GM21526 (cell line): Measurements from ENCODE around the gene ZFAND5.

Source experiments
- ATAC-seq: cut with Tn5 transposase; IDR thresholded peaks from one replicate; pipeline ENCODE4 v1.9.1; 2021; ENCODE audit warnings: moderate library complexity; ENCODE audit not compliant: unreplicated experiment, low FRiP score

The ZFAND5 gene

DNA sequence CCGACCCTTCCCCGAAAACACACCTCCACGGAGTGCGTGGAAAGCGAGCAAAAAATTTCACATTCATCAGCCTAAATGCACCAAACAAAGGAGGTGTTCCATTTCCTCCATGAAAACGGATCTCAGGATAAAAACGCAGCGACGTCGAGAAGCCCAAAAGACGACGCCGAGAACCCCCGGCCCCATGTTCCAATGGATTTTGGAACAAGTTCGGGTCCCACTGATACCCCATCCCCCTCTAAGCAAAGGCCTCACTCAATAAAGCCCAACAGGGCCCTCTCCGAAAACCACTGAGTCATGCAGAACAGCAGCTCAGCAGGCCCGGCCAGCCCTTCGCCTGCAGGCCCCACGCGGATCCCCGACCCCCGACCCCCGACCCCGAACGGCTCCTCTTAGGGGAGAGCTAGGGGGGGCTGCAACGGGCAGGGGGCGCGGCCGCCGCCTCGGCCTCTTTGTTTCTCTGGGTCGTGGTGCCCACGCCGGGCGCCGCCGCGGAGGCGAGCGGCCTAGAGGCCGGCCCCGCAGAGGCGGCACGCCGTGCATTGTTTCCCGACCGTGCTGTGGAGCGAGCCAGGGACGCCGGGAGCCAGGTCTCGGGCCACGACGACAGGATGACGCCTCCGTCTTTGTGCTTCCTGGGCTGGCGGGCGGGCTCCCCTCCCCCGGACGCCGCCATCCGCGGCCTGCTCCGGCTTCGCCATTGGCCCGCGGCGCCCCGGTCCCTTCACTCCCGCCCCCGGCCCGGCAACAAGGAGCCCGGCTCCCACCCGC, 915 bp downstream of the ZFAND5 start:
- ATAC-seq = peak; percentile 37

GRCh38 chr9:72363236-72363635, 1.8 kb downstream of the ZFAND5 start:
- ATAC-seq = no peak

DNA sequence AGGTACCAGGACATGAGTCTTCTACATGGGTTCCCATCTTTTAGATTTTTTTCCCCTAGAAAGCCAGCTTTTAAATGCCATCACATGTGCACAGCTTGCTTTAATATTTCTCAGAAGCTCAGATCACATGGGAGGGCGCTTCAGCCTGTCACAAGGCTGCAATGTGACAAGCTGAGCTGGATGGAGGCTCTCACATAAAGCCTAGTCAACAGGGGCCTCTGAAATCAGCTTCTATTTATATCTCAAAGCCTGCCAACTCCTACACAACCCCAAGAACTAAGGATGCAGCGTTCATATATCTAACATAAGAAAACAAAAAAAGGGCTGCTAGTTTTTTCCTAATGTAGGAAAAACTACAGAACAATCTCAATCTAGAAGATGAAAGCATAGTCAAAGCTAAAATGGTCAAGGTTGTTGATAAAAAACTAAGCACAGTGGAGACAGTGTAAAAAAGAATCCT, 2.3 kb downstream of the ZFAND5 start:
- ATAC-seq = peak; percentile 38

DNA sequence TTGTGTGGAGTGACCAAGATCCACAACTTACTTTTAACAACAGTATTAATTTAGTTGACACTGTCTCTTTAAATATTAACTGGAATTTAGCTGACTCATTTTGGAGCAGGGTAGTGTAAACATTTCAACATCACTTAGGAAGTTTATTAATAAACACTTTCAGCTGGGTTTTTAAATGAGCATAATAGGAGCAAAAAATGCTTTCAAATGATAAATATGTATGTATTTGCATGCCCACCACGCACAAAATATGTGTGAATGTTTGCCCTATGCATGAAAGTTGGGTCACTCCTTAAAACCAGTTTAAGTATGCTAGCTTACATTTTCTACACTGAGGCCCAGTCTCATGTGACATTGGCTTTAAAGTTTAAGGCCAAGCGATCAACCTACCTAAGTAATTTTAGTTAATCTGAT, 2.9 kb downstream of the ZFAND5 start:
- no peak for ATAC-seq

GRCh38 chr9:72361217-72361616, 3.8 kb downstream of the ZFAND5 start:
- ATAC-seq = no peak

DNA sequence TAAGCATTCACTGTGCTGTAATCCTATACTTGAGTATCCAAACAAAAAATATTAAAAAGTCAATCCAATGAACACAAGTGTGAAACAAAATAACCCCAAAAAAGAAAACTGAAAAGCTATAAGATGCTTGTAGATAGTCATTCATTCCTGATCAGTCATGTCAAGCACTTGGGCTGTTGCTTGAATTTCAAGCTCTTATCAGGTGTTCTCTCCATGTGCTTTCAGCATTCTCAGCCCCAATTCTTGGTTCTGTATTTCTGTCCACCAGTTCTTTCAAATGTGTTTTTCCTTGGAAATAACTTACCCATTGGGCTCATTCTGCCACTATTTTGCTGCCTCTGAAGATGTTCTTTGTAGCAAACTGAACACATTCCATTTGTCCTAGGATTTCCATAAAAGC, 4.7 kb downstream of the ZFAND5 start:
- no peak for ATAC-seq

GRCh38 chr9:72356041-72356582, 8.9 kb downstream of the ZFAND5 start:
- ATAC-seq = no peak

DNA sequence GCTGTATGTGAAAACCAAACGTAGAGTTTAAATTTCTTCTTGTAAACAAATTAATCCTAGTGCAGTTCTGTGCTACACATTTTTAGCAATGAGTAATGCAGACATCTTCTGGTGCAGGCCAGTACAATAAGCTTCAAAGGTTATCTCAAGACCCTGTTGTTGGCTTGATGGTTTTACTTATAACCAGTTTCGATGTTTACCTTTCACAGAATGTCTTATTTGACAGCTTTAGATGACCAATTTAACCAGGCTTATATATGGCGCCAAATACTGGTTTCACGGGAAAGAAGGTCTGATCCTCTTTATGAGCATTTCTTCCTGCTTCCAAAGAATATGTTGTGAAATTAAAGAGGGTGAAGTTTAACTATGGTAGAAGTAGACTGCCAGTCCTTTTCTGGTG, 9.9 kb downstream of the ZFAND5 start:
- no peak for ATAC-seq

- ATAC-seq = no peak
These were observed 10.3 kb downstream of the ZFAND5 start for GRCh38 chr9:72354704-72355103.

GRCh38 chr9:72353455-72354116, 11.4 kb downstream of the ZFAND5 start:
- ATAC-seq = no peak

DNA sequence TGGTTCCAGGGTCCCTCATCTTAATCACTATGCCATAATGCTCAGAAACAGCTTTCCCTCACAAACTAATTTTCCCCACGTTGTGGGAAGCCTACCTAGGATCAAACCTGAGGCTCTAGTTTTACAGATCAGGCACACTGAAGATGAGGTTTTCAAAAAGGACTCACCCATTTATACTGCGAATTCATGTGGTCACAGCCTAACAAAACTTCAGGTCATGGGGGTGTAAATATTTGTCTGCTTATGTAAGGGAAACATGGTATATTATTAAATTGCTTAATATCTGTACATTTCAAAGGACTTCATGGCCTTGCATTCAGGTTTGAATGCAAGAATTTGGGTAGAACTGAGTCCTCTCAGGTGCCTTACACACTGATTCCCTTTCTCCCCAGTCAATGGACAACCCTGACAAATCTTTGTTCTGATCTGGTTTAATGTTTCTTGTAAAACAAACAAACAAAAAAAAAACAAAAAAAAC, 12.1 kb downstream of the ZFAND5 start:
- ATAC-seq = no peak

GRCh38 chr9:72351538-72352453, 13.2 kb downstream of the ZFAND5 start:
- ATAC-seq = no peak

GRCh38 chr9:72349911-72350310, 15.1 kb downstream of the ZFAND5 start:
- ATAC-seq = no peak

GRCh38 chr9:72349240-72349639, 15.8 kb downstream of the ZFAND5 start:
- ATAC-seq = no peak

DNA sequence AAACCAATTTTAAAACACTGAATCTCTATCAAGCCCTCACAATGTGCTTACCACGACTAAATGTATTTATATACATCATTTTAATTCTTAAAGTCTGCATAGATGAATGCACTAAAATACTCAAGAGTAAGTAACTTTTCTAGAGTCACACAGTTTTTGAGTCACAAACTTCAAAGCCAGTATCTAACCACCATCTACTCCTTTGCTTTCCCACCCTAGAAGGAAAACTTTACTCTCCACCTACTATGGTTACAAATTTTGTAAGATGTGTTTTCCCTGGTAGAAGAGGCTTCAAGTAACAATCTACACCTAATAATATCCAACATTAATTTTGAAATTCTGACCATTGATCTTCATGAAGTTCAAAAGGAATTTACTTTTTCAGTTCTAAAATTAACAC, 18.7 kb downstream of the ZFAND5 start:
- no peak for ATAC-seq

DNA sequence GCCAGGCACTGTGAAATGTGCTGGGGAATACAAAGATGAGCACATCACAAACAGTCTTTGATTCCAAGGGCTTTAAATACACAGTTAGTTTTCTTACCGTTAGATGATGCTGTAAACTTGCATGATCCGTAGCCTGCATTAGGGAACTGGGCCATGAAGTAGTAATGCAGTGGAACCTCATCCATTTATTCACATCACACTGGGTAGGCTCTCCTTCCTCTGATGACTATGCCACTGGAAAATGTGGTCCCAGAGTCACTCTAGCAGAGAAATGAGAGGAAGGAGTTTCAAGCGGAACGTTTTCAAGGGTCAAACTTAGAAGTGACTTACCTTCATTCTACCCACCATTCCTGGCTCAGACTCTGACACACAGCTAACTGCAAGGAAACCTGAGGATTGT, 26.4 kb downstream of the ZFAND5 start:
- no peak for ATAC-seq

- ATAC-seq = no peak
These were observed 27.7 kb downstream of the ZFAND5 start for GRCh38 chr9:72337286-72337685.

GRCh38 chr9:72334658-72335337, 30.2 kb downstream of the ZFAND5 start:
- ATAC-seq = no peak

GRCh38 chr9:72333709-72334108, 31.3 kb downstream of the ZFAND5 start:
- ATAC-seq = no peak

DNA sequence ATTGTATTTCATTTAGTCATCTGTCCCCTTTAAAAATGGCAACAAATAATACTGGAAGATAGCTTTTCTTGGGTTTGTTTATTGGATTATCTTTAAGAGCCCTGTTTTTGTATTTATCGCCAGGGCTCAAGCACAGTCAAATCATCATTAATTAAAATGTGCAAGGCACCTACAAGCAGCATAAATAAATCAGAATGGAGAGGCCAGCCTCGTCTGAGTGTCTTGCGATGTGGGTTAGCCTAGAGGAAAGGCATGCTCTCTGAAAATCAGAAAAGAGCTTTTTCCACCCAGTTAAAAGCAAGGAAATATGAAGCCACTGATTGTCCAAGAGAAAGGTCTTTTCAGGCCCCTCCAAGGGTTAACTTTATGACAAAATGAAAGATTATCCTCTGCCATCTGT, 31.8 kb downstream of the ZFAND5 start:
- no peak for ATAC-seq
